ENCODE measurements around the gene HSD17B13. TPM values are rescaled to one million over a fixed set of nuclear protein-coding genes. Genes with fewer than 3 reads are reported as not detected.

Gene HSD17B13
- polyA plus RNA-seq (2012; ENCODE audit: insufficient read length, low read depth): not detected

GRCh38 chr4:87322754-87323153 lies at the start of gene HSD17B13:
Gene HSD17B13, minus strand, starts transcription at chr4:87322882. Its CDS starts 41 bp downstream, at chr4:87322841.
- no peak for TF ChIP-seq POLR2AphosphoS5 (IDR thresholded peaks at IDR 0.05; ENCODE audit: low read depth, low read length)
- no peak for TF ChIP-seq REST (IDR thresholded peaks at IDR 0.05; ENCODE audit: insufficient read depth in 1 of 2, low read depth in 2 of 2, low read length in 2 of 2)
- TF ChIP-seq SIN3A (IDR thresholded peaks at IDR 0.05; ENCODE audit: borderline replicate concordance, insufficient read depth, low read length): no peak
- no peak for TF ChIP-seq TAF1 (IDR thresholded peaks at IDR 0.05; ENCODE audit: borderline replicate concordance, insufficient read depth, low read length)
- TF ChIP-seq FOXP2 (optimal IDR thresholded peaks at IDR 0.05; ENCODE audit: borderline replicate concordance, extremely low read depth, extremely low read length, insufficient read depth): no peak

GRCh38 chr4:87370068-87370467 lies 47.4 kb upstream of the HSD17B13 start:
- no peak for TF ChIP-seq FOXP2 (optimal IDR thresholded peaks at IDR 0.05; ENCODE audit: borderline replicate concordance, extremely low read depth, extremely low read length, insufficient read depth)
- TF ChIP-seq REST (IDR thresholded peaks at IDR 0.05; ENCODE audit: insufficient read depth in 1 of 2, low read depth in 2 of 2, low read length in 2 of 2): no peak
- TF ChIP-seq TAF1 (IDR thresholded peaks at IDR 0.05; ENCODE audit: borderline replicate concordance, insufficient read depth, low read length): no peak
- no peak for TF ChIP-seq POLR2AphosphoS5 (IDR thresholded peaks at IDR 0.05; ENCODE audit: low read depth, low read length)
- TF ChIP-seq SIN3A (IDR thresholded peaks at IDR 0.05; ENCODE audit: borderline replicate concordance, insufficient read depth, low read length): no peak

- no peak for TF ChIP-seq FOXP2 (optimal IDR thresholded peaks at IDR 0.05; ENCODE audit: borderline replicate concordance, extremely low read depth, extremely low read length, insufficient read depth)
- TF ChIP-seq REST (IDR thresholded peaks at IDR 0.05; ENCODE audit: insufficient read depth in 1 of 2, low read depth in 2 of 2, low read length in 2 of 2): no peak
- no peak for TF ChIP-seq TAF1 (IDR thresholded peaks at IDR 0.05; ENCODE audit: borderline replicate concordance, insufficient read depth, low read length)
These were observed 44.0 kb upstream of the HSD17B13 start for GRCh38 chr4:87366521-87367162.

- TF ChIP-seq REST (IDR thresholded peaks at IDR 0.05; ENCODE audit: insufficient read depth in 1 of 2, low read depth in 2 of 2, low read length in 2 of 2) (no peak), FOXP2 (optimal IDR thresholded peaks at IDR 0.05; ENCODE audit: borderline replicate concordance, extremely low read depth, extremely low read length, insufficient read depth) (no peak), SIN3A (IDR thresholded peaks at IDR 0.05; ENCODE audit: borderline replicate concordance, insufficient read depth, low read length) (no peak), TAF1 (IDR thresholded peaks at IDR 0.05; ENCODE audit: borderline replicate concordance, insufficient read depth, low read length) (no peak), POLR2AphosphoS5 (IDR thresholded peaks at IDR 0.05; ENCODE audit: low read depth, low read length) (no peak)
These were observed 42.7 kb upstream of the HSD17B13 start for GRCh38 chr4:87365348-87365747.

Data from PFSK-1 (cell line).